ENCODE measurements around the gene NTHL1.

GRCh38 chr16:2008009-2008526 lies 39.6 kb downstream of the NTHL1 start:
- TF ChIP-seq CTCF (conservative IDR thresholded peaks at IDR 0.05; ENCODE audit: low read depth, low read length) (no peak), EZH2 (IDR thresholded peaks at IDR 0.05; ENCODE audit: borderline replicate concordance, low read depth, low read length, poor library complexity, severe bottlenecking) (no peak)
